ENCODE results near the gene ATRNL1.

GRCh38 chr10:115851695-115852094 is 758.5 kb downstream of the ATRNL1 start:
- no peak for TF ChIP-seq MXI1 (IDR thresholded peaks at IDR 0.05; ENCODE audit: low read depth, low read length)
- TF ChIP-seq RAD21 (IDR thresholded peaks at IDR 0.05; ENCODE audit: low read length), result no peak
- TF ChIP-seq POLR2AphosphoS5 (IDR thresholded peaks at IDR 0.05; ENCODE audit: low read depth, low read length), result no peak
- TF ChIP-seq CHD2 (IDR thresholded peaks at IDR 0.05; ENCODE audit: low read length, partially characterized antibody), result no peak
- TF ChIP-seq EP300 (IDR thresholded peaks at IDR 0.05; ENCODE audit: borderline replicate concordance in 1 of 2, low read depth in 1 of 2, low read length in 1 of 2), result no peak
- no peak for TF ChIP-seq FOXJ3 (CRISPR knock-in tag; IDR thresholded peaks at IDR 0.05)
- TF ChIP-seq, protein P1, sequence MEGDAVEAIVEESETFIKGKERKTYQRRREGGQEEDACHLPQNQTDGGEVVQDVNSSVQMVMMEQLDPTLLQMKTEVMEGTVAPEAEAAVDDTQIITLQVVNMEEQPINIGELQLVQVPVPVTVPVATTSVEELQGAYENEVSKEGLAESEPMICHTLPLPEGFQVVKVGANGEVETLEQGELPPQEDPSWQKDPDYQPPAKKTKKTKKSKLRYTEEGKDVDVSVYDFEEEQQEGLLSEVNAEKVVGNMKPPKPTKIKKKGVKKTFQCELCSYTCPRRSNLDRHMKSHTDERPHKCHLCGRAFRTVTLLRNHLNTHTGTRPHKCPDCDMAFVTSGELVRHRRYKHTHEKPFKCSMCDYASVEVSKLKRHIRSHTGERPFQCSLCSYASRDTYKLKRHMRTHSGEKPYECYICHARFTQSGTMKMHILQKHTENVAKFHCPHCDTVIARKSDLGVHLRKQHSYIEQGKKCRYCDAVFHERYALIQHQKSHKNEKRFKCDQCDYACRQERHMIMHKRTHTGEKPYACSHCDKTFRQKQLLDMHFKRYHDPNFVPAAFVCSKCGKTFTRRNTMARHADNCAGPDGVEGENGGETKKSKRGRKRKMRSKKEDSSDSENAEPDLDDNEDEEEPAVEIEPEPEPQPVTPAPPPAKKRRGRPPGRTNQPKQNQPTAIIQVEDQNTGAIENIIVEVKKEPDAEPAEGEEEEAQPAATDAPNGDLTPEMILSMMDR (IDR thresholded peaks at IDR 0.05), result no peak
- TF ChIP-seq EZH2phosphoT487 (IDR thresholded peaks at IDR 0.05; ENCODE audit: borderline replicate concordance, low read depth), result no peak
- TF ChIP-seq TCF12 (IDR thresholded peaks at IDR 0.05), result no peak
